Erythroblast (primary cell): ENCODE results near the gene NEURL1B.
"Not testable (repeated sequence)": the region's sequence is repeated elsewhere in the genome, so short reads cannot be mapped to it uniquely, and the experiment has no call there.

Experiments used
- DNase-seq, 2 experiments: peaks; one replicate each; lab custom pipeline; 2025; lab: John Stamatoyannopoulos, UW
- GATA1 ChIP-seq: IDR thresholded peaks from 2 replicates; pipeline ENCODE4 v1.6.1; 2011; ENCODE audit warnings: low read depth, mild to moderate bottlenecking, control low read depth, low read length, moderate library complexity
- POLR2A ChIP-seq: IDR thresholded peaks from 2 replicates; pipeline ENCODE4 v1.6.1; 2011; ENCODE audit warnings: mild to moderate bottlenecking, low read length

The NEURL1B gene

GRCh38 chr5:172705576-172706084 is 64.6 kb downstream of the NEURL1B start:
- no peak for DNase-seq
- TF ChIP-seq GATA1: no peak
- no peak for TF ChIP-seq POLR2A

DNA sequence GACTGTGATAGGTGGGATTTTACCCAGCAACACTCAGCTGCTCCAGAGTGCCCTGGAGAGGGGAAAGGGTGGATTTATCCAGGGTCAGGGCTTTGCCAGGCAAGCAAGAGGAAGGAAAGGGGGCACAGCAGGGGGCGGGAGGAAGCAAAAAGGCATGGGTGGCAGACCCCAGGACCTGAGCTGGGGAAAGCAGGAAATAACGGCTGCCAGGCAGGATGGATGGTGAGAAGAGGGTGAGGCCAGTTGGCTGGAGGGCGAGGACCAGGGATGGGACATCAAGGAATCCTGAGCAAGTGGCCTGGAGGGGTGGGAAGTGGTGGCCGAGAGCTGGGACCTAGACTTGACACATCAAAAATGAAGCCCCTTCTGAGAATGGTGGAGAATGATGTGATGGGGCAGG is 65.7 kb downstream of the NEURL1B start:
- no peak for DNase-seq
- TF ChIP-seq POLR2A: no peak
- TF ChIP-seq GATA1: no peak

GRCh38 chr5:172707285-172708182 is 66.5 kb downstream of the NEURL1B start:
- DNase-seq: peak; percentile 25 to 49
- TF ChIP-seq GATA1 (no peak), POLR2A (no peak)

DNA sequence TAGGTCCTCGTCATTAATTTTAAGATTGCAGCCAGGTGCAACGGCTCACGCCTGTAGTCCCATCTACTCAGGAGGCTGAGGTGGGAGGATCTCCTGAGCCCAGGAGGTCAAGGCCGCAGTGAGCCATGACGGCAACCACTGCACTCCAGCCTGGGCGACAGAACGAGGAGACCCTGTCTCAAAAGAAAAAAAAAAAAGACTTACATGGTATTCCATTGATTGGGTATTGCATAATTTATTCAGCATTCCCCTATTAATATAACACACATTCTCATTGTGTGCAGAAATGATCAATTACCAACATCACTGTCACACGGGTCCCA is 67.1 kb downstream of the NEURL1B start:
- DNase-seq: no peak
- TF ChIP-seq GATA1: no peak
- no peak for TF ChIP-seq POLR2A

- no peak for DNase-seq
- TF ChIP-seq GATA1: no peak
- TF ChIP-seq POLR2A: no peak
These were observed 69.6 kb downstream of the NEURL1B start for GRCh38 chr5:172710676-172711075.

- not testable (repeated sequence) for DNase-seq
These were observed 70.3 kb downstream of the NEURL1B start for GRCh38 chr5:172711321-172711861.

- TF ChIP-seq POLR2A (no peak), GATA1 (no peak)
- DNase-seq: no peak
These were observed 71.5 kb downstream of the NEURL1B start for GRCh38 chr5:172712610-172713009.

DNA sequence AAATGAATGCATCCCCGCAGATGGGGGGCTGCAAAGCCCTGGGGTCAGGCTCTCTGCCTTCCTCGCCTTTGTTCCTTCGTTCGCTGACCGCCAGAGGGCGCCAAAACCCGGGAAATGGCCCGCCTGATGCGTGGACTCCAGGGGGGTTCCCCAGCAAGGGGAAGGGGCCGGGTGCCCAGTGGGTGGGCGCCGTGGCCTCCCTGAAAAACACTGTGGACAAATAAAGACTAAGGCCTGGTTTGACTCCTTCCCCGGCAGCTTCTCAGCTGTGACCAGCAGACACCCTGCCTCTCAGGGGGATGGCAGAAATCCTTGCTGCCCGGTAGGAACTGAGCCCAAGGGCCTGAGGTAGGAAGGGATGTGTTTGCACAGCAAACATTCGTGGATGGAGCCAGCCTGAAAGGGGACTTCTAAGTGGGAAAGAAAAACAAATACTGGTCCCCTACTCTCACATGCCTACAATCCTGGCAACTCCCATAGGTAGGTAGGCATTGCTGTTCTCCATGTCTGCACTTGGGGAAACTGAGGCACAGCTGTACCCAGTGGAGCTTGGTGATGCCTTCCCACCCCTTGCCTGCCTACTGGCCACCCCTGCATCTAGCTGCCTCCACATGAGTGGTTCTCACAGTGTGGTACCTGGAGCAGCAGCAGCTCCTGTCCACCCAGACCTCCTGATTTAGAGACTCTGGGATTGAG is 72.2 kb downstream of the NEURL1B start:
- peak; percentile 30 to 63 for DNase-seq
- TF ChIP-seq POLR2A: no peak
- no peak for TF ChIP-seq GATA1

DNA sequence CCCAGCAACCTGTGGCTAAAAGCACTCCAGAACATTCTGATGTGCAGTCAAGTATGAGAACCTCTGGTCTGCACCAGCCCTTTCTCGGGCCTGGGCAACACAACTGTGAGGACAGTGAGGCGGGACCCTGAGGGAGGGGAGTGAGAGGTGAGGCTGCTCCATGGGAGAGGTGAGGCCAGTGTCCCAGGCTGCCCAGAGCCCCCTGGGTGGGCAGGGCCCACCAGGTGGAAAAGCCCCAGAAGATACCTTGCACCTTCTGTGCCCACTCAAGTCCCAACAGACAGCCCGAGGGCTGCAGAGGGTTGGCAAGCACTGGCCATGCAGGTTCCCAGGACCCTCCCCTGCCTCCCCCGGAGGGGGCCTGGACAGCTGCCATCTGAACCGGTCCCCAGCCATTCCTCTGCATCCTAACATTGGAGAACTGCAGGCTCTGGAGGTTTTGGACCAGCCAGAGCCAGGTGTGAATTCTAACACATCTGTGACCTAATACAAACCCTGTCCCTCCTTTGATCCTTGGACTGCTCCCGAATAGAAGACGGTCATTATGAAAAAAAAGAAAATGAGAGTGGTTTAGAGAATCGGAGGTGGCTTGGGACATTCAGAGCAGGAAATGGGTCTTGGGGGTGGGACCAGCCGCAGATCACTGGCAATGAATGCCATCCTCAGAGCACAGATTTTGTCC is 72.9 kb downstream of the NEURL1B start:
- TF ChIP-seq POLR2A (no peak), GATA1 (no peak)
- no peak for DNase-seq

DNA sequence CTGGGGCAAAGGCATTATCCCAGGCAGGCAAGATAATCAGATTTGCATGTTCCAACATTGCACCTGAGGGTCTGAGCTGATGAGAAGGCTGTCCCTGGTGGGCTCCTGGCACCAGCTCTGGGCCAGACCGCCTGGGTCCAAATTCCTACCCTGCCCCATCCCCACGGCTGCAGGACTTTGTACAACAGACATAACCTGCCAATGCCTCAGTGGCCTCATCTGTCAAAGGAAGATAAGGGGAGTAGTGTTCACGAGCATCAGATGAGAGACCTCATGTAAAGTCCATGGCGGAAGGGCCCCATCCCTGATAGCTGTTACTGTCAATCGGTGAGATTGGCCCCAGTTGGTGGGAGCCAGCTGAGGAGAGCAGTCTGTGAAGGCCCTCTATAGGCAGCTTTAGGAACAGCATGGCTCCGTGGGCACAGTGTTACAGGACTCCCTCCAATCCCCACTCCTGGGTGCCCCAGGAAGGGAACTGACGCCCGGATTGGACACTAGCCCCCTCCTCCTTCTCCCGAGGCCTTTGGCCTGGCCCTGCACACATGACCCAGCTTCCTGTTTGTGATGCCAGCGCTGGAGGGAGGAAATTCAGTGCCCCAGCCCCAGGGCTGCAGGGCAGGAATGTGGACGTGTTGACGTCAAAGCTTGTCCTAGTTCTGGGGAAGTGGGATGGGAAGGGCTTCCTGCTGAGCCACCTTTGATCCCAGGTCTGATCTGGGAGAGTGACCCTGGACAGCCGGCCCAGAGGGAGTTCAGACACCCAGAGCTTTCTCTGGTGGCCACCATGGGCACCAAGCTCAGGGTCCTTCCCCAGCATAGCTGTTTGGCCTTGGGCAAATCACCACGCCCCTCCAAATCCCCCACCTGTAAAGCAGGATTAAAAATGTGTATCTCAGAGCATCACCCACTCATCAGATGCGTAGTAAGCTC is 73.7 kb downstream of the NEURL1B start:
- TF ChIP-seq GATA1 (no peak), POLR2A (no peak)
- peak; percentile 55 to 69 for DNase-seq

DNA sequence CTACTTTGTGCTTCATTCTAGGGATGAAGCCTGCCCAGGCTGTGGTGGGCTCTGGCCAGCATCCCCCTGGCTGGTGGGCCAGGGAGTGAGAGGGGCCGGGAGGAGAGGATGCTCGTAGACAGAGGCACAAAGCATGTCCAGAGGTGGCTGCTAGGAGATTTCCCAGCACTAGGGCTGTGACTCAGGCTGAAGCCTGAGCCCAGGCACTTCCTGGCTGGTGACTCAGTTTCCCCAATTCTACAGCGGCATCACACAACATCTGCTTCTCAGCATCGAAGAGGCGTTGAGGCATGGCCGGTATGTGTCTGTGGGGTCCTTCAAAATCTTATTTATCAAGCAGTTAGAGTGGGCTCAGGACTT is 74.3 kb downstream of the NEURL1B start:
- TF ChIP-seq POLR2A (no peak), GATA1 (no peak)
- no peak for DNase-seq

DNA sequence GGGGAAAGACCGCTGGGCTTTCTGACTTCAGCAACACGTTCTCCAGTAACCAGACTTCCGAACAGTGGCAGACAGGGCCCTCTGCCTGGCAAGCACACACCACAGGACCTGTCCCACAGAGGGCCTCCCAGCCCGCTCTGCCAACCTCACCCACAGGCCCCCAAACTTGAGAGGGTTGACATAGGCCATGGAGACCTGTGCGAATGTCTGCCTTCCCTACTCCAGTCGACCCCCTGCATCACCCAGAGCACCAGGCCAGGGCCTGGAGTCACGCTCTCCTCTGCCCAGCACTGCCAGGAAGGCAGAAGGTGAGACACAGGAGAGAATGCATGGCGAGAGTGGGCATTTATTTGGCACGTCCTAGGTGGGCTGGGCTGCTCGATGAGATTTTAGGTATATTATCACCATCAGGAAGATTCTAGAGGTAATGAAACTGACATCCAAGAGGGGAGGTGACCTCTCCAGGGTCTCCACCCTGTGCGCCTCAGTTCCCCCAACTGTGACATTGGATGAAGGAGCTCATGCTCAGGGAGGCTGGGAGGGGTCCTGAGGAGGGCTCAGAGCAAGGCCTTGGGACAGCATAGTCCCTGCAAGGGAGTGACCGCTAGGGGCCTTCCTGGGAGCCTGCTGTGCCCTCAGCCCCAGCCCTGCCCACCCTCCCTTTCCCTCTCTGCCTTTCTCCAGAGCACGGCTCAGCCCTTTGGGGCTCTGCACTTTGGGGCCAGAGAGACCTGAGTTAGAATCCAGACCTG is 75.0 kb downstream of the NEURL1B start:
- no peak for DNase-seq
- TF ChIP-seq POLR2A (no peak), GATA1 (no peak)

GRCh38 chr5:172716796-172717313 is 75.8 kb downstream of the NEURL1B start:
- no peak for TF ChIP-seq POLR2A
- no peak for TF ChIP-seq GATA1
- peak; percentile 72 to 85 for DNase-seq
